GM12872 (cell line): ENCODE data around the gene CDT1.

Source experiments
- CTCF ChIP-seq: IDR thresholded peaks from 3 replicates; pipeline ENCODE4 v1.5.1; 2011; ENCODE audit warnings: low read depth, mild to moderate bottlenecking, low read length, moderate library complexity; ENCODE audit not compliant: insufficient read depth

The CDT1 gene

GRCh38 chr16:88822281-88823040 is 18.9 kb downstream of the CDT1 start:
- TF ChIP-seq CTCF = no peak

GRCh38 chr16:88824256-88825077 is 20.9 kb downstream of the CDT1 start:
- no peak for TF ChIP-seq CTCF

GRCh38 chr16:88825146-88825545 is 21.6 kb downstream of the CDT1 start:
- TF ChIP-seq CTCF = no peak

- no peak for TF ChIP-seq CTCF
Observed at GRCh38 chr16:88826070-88826840, 22.7 kb downstream of the CDT1 start.

GRCh38 chr16:88827727-88828126 is 24.1 kb downstream of the CDT1 start:
- no peak for TF ChIP-seq CTCF

- TF ChIP-seq CTCF = no peak
Observed at GRCh38 chr16:88828711-88829110, 25.1 kb downstream of the CDT1 start.

- TF ChIP-seq CTCF = no peak
Observed at GRCh38 chr16:88830258-88830657, 26.7 kb downstream of the CDT1 start.
